ENCODE measurements around the gene FBXW8.

The FBXW8 gene

DNA sequence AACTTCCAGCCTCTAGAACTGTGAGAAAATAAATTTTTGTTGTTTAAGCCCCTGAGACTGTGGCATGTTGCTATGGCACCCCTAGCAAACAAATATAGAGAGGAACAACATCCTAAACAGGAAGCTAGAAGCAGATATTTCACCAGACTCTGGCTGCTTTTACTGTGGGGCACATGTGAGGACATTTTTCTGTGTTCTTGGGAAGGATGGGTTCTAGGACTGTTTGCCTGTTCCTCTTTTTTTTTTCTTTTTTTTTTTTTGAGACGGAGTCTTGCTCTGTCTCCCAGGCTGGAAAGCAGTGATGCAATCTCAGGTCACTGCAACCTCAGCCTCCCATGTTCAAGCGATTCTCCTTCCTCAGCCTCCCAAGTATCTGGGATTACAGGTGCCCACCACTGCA is 25.3 kb upstream of the FBXW8 start:
- no peak for DNase-seq (ENCODE audit: low read depth in 3 of 3)

GRCh38 chr12:116887244-116887643 is 23.5 kb upstream of the FBXW8 start:
- DNase-seq (ENCODE audit: low read depth in 3 of 3): no peak

DNA sequence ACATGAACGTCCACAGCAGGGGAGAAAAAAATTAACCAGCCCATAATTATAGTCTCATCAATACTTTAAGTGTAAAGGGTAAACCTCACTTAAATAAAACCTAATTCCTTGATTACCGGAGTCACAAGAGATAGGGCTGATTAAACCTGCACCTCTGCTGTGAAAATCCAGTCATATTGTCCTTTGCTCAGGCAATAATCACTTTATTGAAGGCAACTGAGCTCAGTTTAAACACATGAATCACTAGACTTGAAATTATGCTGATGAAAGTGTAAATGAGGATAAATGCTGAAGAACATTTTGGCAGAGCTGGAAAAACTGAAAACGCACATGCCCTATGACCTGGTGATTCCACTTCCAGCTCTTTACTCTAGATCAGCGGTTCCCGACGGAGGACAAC is 22.9 kb upstream of the FBXW8 start:
- no peak for DNase-seq (ENCODE audit: low read depth in 3 of 3)

DNA sequence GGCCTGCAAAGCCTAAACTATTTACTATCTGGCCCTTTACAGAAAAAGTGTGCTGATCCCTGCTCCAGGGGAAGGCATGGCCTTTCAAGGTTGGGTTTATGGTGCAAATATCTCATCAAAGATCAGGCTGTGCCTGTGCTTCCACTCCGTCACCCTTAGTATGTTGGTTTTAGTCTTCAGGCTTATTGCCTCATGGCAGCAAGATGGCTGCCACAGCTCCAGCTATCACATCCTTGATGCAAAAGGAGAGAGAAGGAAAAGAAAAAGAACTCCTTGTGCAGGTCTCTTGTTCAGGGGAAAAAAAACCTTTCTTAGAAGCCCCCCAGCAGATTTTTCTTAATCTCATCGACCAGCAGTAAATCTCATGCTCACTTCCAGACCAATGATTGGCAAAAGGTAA is 20.4 kb upstream of the FBXW8 start:
- DNase-seq (ENCODE audit: low read depth in 3 of 3): no peak

GRCh38 chr12:116891019-116891418 is 19.7 kb upstream of the FBXW8 start:
- no peak for DNase-seq (ENCODE audit: low read depth in 3 of 3)

DNA sequence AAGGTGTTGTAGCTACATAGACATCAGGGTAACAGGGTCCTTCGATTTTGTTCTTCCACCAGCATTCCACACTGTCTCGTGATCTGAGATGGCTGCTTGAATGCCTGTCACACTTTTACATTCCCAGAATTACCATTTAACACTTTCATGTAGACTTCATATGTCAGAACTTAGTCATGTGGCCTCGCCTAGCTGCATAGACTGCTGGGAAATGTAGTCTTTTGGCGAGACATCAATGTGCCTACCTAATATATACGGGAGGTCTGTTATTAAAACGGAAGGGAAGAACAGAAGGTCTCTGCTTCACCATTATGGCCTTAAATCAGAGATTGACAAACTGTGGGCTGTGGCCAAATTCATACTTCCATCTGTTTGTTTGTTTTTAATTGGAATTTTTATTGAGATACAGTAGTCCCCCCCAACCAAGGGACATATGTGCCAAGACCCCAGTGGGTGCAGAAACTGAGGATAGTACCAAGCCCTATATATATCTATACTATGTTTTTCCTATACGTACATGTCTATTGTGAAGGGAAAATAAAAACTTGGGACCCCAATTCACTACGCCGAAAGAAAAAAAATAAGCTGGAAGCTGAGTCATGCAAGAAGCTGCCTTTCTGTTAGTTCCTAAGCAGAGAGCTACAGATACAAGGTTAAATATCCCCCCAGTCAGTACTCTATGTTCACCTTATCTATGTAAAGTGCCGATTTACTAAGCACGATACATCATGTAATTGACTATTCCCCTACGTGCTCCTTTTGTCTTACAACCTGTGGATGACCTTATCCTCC is 18.2 kb upstream of the FBXW8 start:
- DNase-seq (ENCODE audit: low read depth in 3 of 3): no peak

GRCh38 chr12:116894913-116895312 is 15.8 kb upstream of the FBXW8 start:
- DNase-seq (ENCODE audit: low read depth in 3 of 3): no peak

DNA sequence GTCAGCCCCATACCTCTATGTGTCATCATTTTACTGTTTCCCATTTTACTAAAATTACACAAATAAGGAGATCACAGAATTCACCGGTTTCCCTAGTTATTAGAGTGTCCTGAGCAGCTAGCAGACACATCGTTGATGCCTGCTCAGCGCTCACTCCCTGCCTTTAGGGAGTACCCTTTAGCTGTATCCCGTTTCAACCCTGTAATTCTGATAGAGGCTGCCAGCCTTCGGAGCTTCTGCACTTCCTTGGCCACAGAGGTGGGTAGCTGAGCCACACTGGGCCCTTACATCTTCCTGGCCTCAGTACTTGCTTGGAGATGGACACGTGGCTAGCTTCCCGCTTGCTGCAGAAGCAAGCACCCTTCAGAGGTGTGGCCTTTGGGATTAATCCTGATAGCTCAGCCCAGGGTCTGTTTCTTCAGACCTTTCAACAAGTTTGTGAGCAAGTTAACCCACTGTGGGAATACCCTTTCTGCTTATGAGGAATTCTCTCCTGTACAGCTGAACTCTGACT is 14.3 kb upstream of the FBXW8 start:
- DNase-seq (ENCODE audit: low read depth in 3 of 3): no peak

GRCh38 chr12:116897476-116897875 is 13.3 kb upstream of the FBXW8 start:
- DNase-seq (ENCODE audit: low read depth in 3 of 3): no peak

- DNase-seq (ENCODE audit: low read depth in 3 of 3): no peak
These were observed 12.1 kb upstream of the FBXW8 start for GRCh38 chr12:116898669-116899068.

GRCh38 chr12:116901612-116902011 is 9.1 kb upstream of the FBXW8 start:
- no peak for DNase-seq (ENCODE audit: low read depth in 3 of 3)

DNA sequence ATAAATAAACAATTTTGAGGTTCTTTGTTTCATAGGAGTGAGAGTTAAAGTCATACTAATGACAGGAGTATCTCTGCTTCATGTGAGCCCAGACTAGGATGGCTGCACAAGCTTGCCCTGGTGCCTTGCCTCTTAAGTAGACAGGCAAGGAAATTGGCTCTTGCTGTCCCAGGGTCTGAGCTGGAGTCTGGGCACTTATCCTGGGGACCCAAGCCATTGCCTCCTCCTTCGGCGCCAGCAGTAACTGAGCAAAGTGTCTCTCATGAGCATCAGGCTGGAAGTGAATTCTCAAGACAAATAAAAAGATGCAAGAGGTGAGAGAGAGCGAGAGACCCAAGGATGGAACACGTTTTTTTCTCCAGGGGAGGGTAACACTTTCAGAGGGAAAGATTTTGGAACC is 6.9 kb upstream of the FBXW8 start:
- no peak for DNase-seq (ENCODE audit: low read depth in 3 of 3)

- DNase-seq (ENCODE audit: low read depth in 3 of 3): no peak
These were observed 4.5 kb upstream of the FBXW8 start for GRCh38 chr12:116906285-116906684.

DNA sequence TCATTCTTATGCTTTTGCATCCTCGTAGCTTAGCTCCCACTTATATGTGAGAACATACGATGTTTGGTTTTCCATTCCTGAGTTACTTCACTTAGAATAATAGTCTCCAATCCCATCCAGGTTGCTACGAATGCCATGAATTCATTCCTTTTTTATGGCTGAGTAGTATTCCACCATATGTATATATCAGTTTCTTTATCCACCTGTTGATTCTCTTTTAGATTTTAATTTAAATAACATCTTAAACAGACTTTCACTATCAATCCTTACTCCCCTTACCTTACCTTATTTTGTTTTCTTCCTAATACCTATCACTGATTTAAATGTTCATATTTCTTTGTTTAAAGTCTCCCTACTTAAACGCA is 488 bp upstream of the FBXW8 start:
- no peak for DNase-seq (ENCODE audit: low read depth in 3 of 3)

- no peak for DNase-seq (ENCODE audit: low read depth in 3 of 3)
These were observed 4.6 kb downstream of the FBXW8 start for GRCh38 chr12:116915326-116915725.

DNA sequence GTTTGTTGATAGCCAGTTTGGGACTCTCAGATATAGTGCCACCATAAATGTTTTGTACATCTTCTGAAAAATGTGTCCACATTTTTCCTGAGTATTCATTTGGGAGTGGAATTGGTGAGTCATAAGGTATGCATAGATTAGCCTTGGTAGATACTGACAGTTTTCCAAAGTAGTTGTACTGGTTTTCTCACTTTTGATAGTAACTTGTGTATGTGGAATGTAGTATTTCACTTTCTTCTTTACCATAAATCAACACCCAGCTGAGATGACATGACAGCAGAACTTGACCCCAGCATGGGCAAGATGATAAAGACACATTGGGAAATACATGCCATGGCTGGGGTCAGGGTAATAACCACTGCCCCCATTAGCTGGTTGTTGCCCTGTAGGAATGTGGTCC is 5.4 kb downstream of the FBXW8 start:
- DNase-seq (ENCODE audit: low read depth in 3 of 3): no peak

DNA sequence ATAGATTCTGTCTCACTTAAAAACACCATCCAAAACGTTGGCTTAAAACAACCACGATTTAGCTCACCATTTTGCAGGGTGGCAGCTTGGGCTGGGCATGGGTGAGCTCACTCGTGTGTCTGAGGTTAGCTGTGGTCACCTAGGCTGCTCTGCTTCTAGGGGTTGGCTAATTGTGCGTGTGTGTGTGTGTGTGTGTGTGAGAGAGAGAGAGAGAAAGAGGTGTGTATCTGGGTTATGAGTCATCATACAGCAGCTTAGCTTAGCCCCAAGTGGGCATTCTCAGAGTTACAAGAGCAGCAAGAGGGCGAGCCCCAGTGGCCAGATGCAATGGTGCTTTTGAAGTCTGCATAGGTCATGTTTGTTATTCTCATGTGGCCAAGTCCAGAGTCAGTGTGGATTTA is 6.0 kb downstream of the FBXW8 start:
- peak in 1 of 3 experiments; percentile 13 for DNase-seq (ENCODE audit: low read depth in 3 of 3)

DNA sequence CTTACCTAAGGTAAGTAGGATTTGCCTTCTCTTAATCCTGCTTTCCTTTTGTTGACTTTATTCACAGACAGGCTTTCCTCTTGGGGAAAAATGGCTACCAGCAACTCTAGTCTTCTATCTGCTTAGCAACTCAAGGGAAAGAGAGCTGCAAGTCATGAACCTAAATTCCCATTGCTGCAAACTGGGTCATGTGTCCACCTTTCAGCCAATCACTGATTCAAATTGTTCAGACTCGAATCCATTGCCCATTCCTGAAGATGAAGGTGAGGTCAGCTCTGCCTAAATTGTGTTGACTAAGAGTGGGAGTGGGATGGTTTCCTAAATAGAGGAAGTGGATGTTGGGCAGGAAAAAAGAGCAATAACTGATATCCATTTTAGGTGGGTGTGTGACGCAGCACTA is 7.7 kb downstream of the FBXW8 start:
- no peak for DNase-seq (ENCODE audit: low read depth in 3 of 3)

DNA sequence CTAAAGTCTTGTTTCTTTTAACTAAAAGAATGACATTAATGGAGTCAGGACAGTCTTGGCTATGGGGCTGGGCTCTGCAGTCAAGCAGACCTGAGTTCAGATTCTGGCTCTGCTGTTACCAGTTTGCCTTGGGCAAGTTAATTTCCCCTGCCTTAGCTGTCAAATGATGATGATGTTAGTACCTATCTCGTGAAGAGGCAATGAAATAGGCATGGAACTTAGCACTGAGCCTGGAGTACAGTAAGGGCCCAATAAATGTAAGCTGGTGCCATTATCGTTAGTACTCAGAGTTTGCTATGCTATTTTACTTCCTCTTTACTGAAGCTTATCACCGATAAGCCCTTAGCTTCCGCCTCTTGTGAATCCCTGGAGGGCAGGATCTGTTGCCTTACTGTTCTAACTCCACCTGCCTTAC is 8.5 kb downstream of the FBXW8 start:
- DNase-seq (ENCODE audit: low read depth in 3 of 3): no peak

- DNase-seq (ENCODE audit: low read depth in 3 of 3): no peak
These were observed 9.1 kb downstream of the FBXW8 start for GRCh38 chr12:116919706-116920485.

GRCh38 chr12:116920939-116921338 is 10.2 kb downstream of the FBXW8 start:
- DNase-seq (ENCODE audit: low read depth in 3 of 3): no peak

DNA sequence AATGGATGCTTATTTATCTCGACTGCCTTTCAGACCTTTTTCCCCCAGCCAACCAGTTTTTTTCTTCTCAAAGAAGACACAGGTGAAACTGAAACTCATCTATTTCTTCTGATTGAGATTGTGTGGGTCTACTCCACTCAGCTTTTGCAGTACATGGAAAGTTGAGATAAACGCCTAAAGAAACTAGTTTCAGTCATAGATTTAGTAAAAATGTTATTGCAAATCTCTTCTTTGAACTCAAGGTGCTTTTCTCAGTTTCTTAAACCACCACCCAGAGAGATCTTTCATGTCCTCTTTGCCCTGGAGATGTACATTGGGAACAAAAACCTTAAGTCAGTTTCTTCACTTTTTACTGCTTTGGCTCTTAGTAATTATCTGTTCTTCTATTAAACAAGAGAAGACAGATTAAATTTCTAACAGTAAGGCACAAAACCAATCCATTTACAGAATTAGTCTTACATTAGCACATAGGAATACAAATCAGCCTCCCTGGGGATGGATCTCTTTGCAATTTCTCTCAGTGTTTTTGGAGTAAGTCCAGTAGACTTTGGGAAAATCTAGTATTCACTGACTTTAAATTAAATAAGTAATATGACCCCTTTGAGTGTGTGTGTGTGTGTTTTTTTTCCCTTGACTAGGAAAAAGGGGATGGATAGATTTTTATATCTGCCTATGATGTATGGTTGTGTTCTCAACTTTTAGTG is 11.6 kb downstream of the FBXW8 start:
- no peak for DNase-seq (ENCODE audit: low read depth in 3 of 3)

Data from stimulated activated CD4-positive, alpha-beta T cell treated with anti-CD3 and anti-CD28 coated beads, TNF-alpha, amount 100 ng/mL, for 24 hours (primary cell).